Thyroid gland (tissue), 4 donors: ENCODE results near the gene BMPR1B.

Experiments used
- CTCF ChIP-seq, 6 experiments: fragments of 200-600 bp in 3 of 6; fragments of 450-650 bp in 3 of 6; sonication (generic) in 3 of 6; IDR thresholded peaks; one replicate each; pipeline ENCODE4 v1.5.1; 2016 to 2019; ENCODE audit warnings: antibody characterized with exemption in 6 of 6, mild to moderate bottlenecking in 2 of 6, inconsistent platforms in 1 of 6, moderate library complexity in 1 of 6
- POLR2A ChIP-seq, 2 donors: fragments of 450-650 bp; IDR thresholded peaks; one replicate each; pipeline ENCODE4 v1.6.1; 2017; ENCODE audit warnings: antibody characterized with exemption in 2 of 2, mild to moderate bottlenecking in 2 of 2, moderate library complexity in 1 of 2

DNA sequence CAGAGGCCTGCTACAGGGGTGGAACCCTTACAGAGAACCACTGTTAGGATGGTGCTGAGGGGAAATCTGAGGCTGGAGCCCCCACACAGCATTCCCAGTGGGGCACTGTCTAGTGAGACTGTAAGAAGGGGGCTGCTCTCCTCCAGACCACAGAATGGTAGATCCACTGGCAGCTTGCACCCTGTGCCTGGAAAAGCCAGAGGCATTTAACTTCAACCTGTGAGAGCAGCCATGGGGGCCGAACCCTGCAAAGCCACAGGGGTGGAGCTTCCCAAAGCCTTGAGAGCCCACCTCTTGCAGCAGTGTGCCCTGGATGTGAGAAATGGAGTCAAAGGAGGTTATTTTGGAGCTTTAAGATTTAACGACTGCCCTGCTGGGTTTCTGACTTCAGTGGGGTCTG lies 159.4 kb downstream of the BMPR1B start:
- no peak for TF ChIP-seq CTCF (IDR thresholded peaks at IDR 0.05)
- no peak for TF ChIP-seq POLR2A (IDR thresholded peaks at IDR 0.05)
